ENCODE results near the gene VIL1. TPM values are rescaled to one million over a fixed set of nuclear protein-coding genes. Genes with fewer than 3 reads are reported as not detected.

The VIL1 gene
- total and polyA plus RNA-seq, 2 of the 13 experiments (the other 11 are each of a cell fraction or from before 2014, with no cell fraction given): 287 to 301 TPM

- no peak for TF ChIP-seq HBP1 (CRISPR knock-in tag; IDR thresholded peaks at IDR 0.05; ENCODE audit: low read depth)
- TF ChIP-seq ZNF891 (CRISPR knock-in tag; IDR thresholded peaks at IDR 0.05): peak; percentile 48; the same call in 1 of the 2 replicates
- TF ChIP-seq, protein P1, sequence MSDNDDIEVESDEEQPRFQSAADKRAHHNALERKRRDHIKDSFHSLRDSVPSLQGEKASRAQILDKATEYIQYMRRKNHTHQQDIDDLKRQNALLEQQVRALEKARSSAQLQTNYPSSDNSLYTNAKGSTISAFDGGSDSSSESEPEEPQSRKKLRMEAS (IDR thresholded peaks at IDR 0.05): 0 out of 2 replicates have a peak, but pooled peaks have one; percentile 18
- peak; percentile 25; the same call in 1 of the 2 replicates for TF ChIP-seq NR2F6 (IDR thresholded peaks at IDR 0.05)
- TF ChIP-seq NR2F6 (CRISPR knock-in tag; IDR thresholded peaks at IDR 0.05): no peak
These were observed 16.4 kb downstream of the VIL1 start (continued) for GRCh38 chr2:218435003-218435982.

GRCh38 chr2:218436992-218437391 lies 18.1 kb downstream of the VIL1 start:
- CTCF ChIA-PET (ENCODE audit: low intra/inter-chr PET ratio, low total read pairs): no interaction called here
- FAIRE-seq: no peak
- no TSS peak for BruUV-seq (replicated peaks)
- TF ChIP-seq BRD4 (CRISPR knock-in tag; IDR thresholded peaks at IDR 0.05) (no peak), TRIM24 (CRISPR knock-in tag; IDR thresholded peaks at IDR 0.05) (no peak), ZNF780A (CRISPR knock-in tag; IDR thresholded peaks at IDR 0.05) (no peak), ZBTB7B (CRISPR knock-in tag; IDR thresholded peaks at IDR 0.05) (no peak), PPARG (CRISPR knock-in tag; conservative IDR thresholded peaks at IDR 0.05) (no peak)
- TF ChIP-seq, protein P2, sequence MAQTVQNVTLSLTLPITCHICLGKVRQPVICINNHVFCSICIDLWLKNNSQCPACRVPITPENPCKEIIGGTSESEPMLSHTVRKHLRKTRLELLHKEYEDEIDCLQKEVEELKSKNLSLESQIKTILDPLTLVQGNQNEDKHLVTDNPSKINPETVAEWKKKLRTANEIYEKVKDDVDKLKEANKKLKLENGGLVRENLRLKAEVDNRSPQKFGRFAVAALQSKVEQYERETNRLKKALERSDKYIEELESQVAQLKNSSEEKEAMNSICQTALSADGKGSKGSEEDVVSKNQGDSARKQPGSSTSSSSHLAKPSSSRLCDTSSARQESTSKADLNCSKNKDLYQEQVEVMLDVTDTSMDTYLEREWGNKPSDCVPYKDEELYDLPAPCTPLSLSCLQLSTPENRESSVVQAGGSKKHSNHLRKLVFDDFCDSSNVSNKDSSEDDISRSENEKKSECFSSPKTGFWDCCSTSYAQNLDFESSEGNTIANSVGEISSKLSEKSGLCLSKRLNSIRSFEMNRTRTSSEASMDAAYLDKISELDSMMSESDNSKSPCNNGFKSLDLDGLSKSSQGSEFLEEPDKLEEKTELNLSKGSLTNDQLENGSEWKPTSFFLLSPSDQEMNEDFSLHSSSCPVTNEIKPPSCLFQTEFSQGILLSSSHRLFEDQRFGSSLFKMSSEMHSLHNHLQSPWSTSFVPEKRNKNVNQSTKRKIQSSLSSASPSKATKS (CRISPR knock-in tag; IDR thresholded peaks at IDR 0.05): no peak
- TF ChIP-seq, protein P3, sequence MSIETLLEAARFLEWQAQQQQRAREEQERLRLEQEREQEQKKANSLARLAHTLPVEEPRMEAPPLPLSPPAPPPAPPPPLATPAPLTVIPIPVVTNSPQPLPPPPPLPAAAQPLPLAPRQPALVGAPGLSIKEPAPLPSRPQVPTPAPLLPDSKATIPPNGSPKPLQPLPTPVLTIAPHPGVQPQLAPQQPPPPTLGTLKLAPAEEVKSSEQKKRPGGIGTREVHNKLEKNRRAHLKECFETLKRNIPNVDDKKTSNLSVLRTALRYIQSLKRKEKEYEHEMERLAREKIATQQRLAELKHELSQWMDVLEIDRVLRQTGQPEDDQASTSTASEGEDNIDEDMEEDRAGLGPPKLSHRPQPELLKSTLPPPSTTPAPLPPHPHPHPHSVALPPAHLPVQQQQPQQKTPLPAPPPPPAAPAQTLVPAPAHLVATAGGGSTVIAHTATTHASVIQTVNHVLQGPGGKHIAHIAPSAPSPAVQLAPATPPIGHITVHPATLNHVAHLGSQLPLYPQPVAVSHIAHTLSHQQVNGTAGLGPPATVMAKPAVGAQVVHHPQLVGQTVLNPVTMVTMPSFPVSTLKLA (IDR thresholded peaks at IDR 0.05): no peak

More at GRCh38 chr2:218436992-218437391, 18.1 kb downstream of the VIL1 start:
- Histone ChIP-seq H3K27me3 (ENCODE audit: control insufficient read depth in 1 of 2, insufficient read depth in 2 of 2, low read length in 2 of 2) (no peaks in the 10 kb centered on the region), H3K4me2 (ENCODE audit: low read depth, low read length) (no peak overlapping the region), H3K27ac (ENCODE audit: extremely low read length, insufficient read depth, low read length) (no peak overlapping the region), H2AFZ (ENCODE audit: low read length) (no peak overlapping the region), H3K4me3 (replicated peaks in 1 of 3; ENCODE audit: insufficient read depth in 1 of 3, low read depth in 2 of 3, low read length in 3 of 3) (no peak overlapping the region), H3K9ac (ENCODE audit: insufficient read depth, low read depth, low read length) (no peak overlapping the region), H3K36me3 (replicated peaks in 1 of 2; ENCODE audit: control insufficient read depth in 1 of 2, insufficient read depth in 2 of 2, low read length in 2 of 2) (peaks cover 38 to 81% of the 10 kb centered on the region in 2 experiments), H4K20me1 (ENCODE audit: insufficient read depth, low read length) (no peaks in the 10 kb centered on the region), H3K9me3 (ENCODE audit: low read length) (no peaks in the 10 kb centered on the region), H3K4me1 (ENCODE audit: insufficient read depth, low read length) (peaks cover 28% of the 10 kb centered on the region), H3K79me2 (ENCODE audit: insufficient read depth, low read length) (no peaks in the 10 kb centered on the region)
- intact Hi-C loops (cut with micrococcal nuclease; ENCODE audit: unreplicated experiment) (no loop called here), in situ Hi-C loops (cut with HindIII; ENCODE audit: extremely low pct_ligation_motif_present, low pct_unique_long_range_greater_than_20kb) (no loop called here)
- ATAC-seq (no peak), DNase-seq (ENCODE audit: low spot score) (no peak)
- 95% methylated on average over 5 of the region's 5 CpGs for WGBS (ENCODE audit: low lambda C conversion rate)
- POLR2A ChIA-PET: interaction anchor here (1.0 kb wide), 1 partner anchor 18 kb away, joined by 3 read pairs; the partner anchor contains the start of gene VIL1

Data from HepG2 (cell line).